Aorta (tissue), 5 donors: ENCODE results near the gene XPNPEP3. TPM values are rescaled to one million over a fixed set of nuclear protein-coding genes. Genes with fewer than 3 reads are reported as not detected.

Experiments
- ATAC-seq: fragments of 200-7000 bp; cut with Tn5 transposase; one replicate; pipeline ENCODE4 v1.9.1; 2022; ENCODE audit warnings: moderate library complexity; ENCODE audit not compliant: low FRiP score
- DNase-seq, 2 donors: peaks; one replicate each; pipeline ENCODE4 v3.0.0-alpha.2; 2020
- H3K27ac ChIP-seq, 2 donors: one replicate each; pipeline ENCODE4 v1.5.1; 2013; ENCODE audit warnings: low read length in 2 of 2, mild to moderate bottlenecking in 2 of 2, moderate library complexity in 2 of 2, control low read depth in 1 of 2, inconsistent platforms in 1 of 2, low read depth in 1 of 2
- H3K27me3 ChIP-seq, 2 donors: one replicate each; pipeline ENCODE4 v1.6.1; 2013; ENCODE audit warnings: control low read depth in 1 of 2, low read length in 1 of 2, mild to moderate bottlenecking in 1 of 2, moderate library complexity in 1 of 2; ENCODE audit not compliant: insufficient read depth in 2 of 2, control insufficient read depth in 1 of 2
- H3K36me3 ChIP-seq, 2 donors: one replicate each; pipeline ENCODE4 v1.6.1; 2013; ENCODE audit warnings: control low read depth in 1 of 2, low read length in 1 of 2, mild to moderate bottlenecking in 1 of 2; ENCODE audit not compliant: insufficient read depth in 2 of 2, control insufficient read depth in 1 of 2
- H3K4me1 ChIP-seq, 2 donors: one replicate each; pipeline ENCODE4 v1.6.1; 2013; ENCODE audit warnings: low read length in 2 of 2, control low read depth in 1 of 2, mild to moderate bottlenecking in 1 of 2, moderate library complexity in 1 of 2; ENCODE audit not compliant: insufficient read depth in 2 of 2, control insufficient read depth in 1 of 2
- H3K4me3 ChIP-seq, 2 donors: one replicate each; pipeline ENCODE4 v1.5.1; 2013; ENCODE audit warnings: low read length in 2 of 2, control low read depth in 1 of 2, mild to moderate bottlenecking in 1 of 2
- H3K9me3 ChIP-seq: one replicate; pipeline ENCODE4 v1.6.1; 2013; ENCODE audit warnings: mild to moderate bottlenecking, low read length; ENCODE audit not compliant: control insufficient read depth
- WGBS, 2 donors: extraction: QIAGEN DNeasy Blood & Tissue Kit; methylation state at CpG; one replicate each; pipeline ENCODE4 v1.1.7; 2013; 5-methylcytosine and 5-hydroxymethylcytosine counted together
- intact Hi-C, 2 donors: fragments of 100-400 bp; cut with DNase I; formaldehyde crosslinking; loops; one replicate each; pipeline versions ENCODE4 v1.14.2 to v1.15.0; 2022
- microRNA-seq, 2 donors: library from miRNA; unstranded; fragments of <30 nt; microRNA quantifications; one replicate each; pipeline ENCODE4 v1.2.0, GENCODE V29; 2020
- polyA plus RNA-seq, 2 donors: library from polyadenylated mRNA; stranded (reverse); fragments of 200-250 nt; gene quantifications; one replicate each; pipeline ENCODE4 v1.2.3, GENCODE V29; 2013
- total RNA-seq, 2 donors: library from RNA; stranded (reverse); fragmentation: NEBNext Ultra II Directional; extraction: Animal tissue kit (Norgen Biotek cat#: 25700); gene quantifications; one replicate each; pipeline ENCODE4 v1.2.1, GENCODE V29; 2021
- donor health status: healthy with polysubstance abuse.
- donor health status: Bipolar disorder and iron deficiency.
- donor health status: DM: no; HTN: no; CAD: no.
- donor health status: DM: no; HTN: no; CAD: no.
- donor health status: DM: yes; HTN: yes; CAD: no.

Gene XPNPEP3
- total and polyA plus RNA-seq, 4 donors = 0.38 to 14.9 (median 7.1) TPM

DNA sequence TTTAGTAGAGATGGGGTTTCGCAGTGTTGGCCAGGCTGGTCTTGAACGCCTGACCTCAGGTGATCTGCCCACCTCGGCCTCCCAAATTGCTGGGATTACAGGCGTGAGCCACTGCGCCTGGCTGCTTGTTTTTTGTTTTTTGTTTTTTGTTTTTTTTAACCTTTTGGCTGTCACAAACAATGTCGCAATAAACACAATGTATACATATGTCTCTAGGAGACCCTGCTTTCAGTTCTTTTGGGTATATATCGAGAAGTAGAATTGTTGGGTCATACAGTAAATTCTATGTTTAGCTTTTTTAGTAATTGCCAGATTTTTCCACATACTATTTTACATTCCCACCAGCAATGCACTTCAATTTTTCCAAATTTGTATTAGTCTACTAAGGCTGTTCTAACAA lies 122.2 kb downstream of the XPNPEP3 start:
- Histone ChIP-seq H3K9me3 (no peaks in the 10 kb centered on the region), H3K4me1 (no peaks in the 10 kb centered on the region), H3K27ac (no peak overlapping the region), H3K4me3 (no peak overlapping the region), H3K36me3 (no peaks in the 10 kb centered on the region), H3K27me3 (no peaks in the 10 kb centered on the region)
- no peak for ATAC-seq
- DNase-seq = peak; percentile 9 to 33
- WGBS, 2 donors = 92 to 94% methylated on average over 7 of the region's 7 CpGs
- intact Hi-C loops = no loop called here

DNA sequence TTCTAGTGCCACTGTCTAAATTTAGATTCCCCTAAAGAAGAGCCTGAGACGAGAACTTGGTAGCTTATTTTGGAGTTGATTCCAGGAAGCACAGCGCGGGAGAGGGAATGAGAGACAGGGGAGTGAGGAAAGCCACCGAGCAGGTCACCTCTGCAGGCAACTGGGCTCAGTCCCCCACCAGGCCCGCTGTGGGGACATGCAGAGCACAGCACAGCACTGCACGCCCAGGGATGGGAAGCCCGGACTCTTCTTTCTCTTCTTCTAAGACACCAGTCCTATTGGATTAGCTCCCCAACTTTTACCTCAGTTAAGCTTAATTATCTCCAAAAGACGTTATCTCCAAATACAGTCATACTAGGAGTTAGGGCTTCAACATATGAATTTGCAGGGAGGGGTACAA lies 122.9 kb downstream of the XPNPEP3 start:
- 65 to 69% methylated on average over 8 of the region's 8 CpGs for WGBS, 2 donors
- peak in 1 of 2 donors; percentile 30 for DNase-seq
- Histone ChIP-seq H3K36me3 (no peaks in the 10 kb centered on the region), H3K4me1 (no peaks in the 10 kb centered on the region), H3K4me3 (no peak overlapping the region), H3K9me3 (no peaks in the 10 kb centered on the region), H3K27ac (no peak overlapping the region), H3K27me3 (no peaks in the 10 kb centered on the region)
- intact Hi-C loops = no loop called here
- no peak for ATAC-seq

Small RNA genes lying within 50 kb of the gene (microRNA-seq; reads per million reads assigned to microRNA genes)
- 0 to 0.99 reads per million in 2 donors for gene MIR4766

Other genes starting within 250 kb of the XPNPEP3 start
- gene MRTFA, start 220.4 kb upstream of the XPNPEP3 start, total RNA-seq = 10 to 100 TPM; 73.6 to 77.4 TPM
- gene MRTFA, start 220.4 kb upstream of the XPNPEP3 start, polyA plus RNA-seq = 10 to 100 TPM; 12.9 to 30.2 TPM
- 1 to 10 TPM in 1 of 2 donors, not detected in 1; 1.6 TPM for gene MCHR1, start 177.7 kb upstream of the XPNPEP3 start, total RNA-seq
- not detected for gene MCHR1, start 177.7 kb upstream of the XPNPEP3 start, polyA plus RNA-seq
- 10 to 100 TPM; 12.6 to 14.2 TPM for gene SLC25A17, start 37.8 kb upstream of the XPNPEP3 start, total RNA-seq
- 10 to 100 TPM in 1 of 2 donors, 1 to 10 TPM in 1; 6.0 to 15.2 TPM for gene SLC25A17, start 37.8 kb upstream of the XPNPEP3 start, polyA plus RNA-seq
- 100 to 1,000 TPM; 172 to 182 TPM for gene ST13, start 509 bp upstream of the XPNPEP3 start, total RNA-seq
- gene ST13, start 509 bp upstream of the XPNPEP3 start, polyA plus RNA-seq = 100 to 1,000 TPM; 117 to 177 TPM
- not detected for gene DNAJB7, start 5.0 kb downstream of the XPNPEP3 start, total RNA-seq
- not detected for gene DNAJB7, start 5.0 kb downstream of the XPNPEP3 start, polyA plus RNA-seq
- gene RBX1, start 94.2 kb downstream of the XPNPEP3 start, total RNA-seq = 10 to 100 TPM; 36.2 to 40.8 TPM
- 100 to 1,000 TPM in 1 of 2 donors, 10 to 100 TPM in 1; 59.5 to 102 TPM for gene RBX1, start 94.2 kb downstream of the XPNPEP3 start, polyA plus RNA-seq
- 10 to 100 TPM; 55.6 to 89.5 TPM for gene EP300, start 235.4 kb downstream of the XPNPEP3 start, total RNA-seq
- gene EP300, start 235.4 kb downstream of the XPNPEP3 start, polyA plus RNA-seq = 10 to 100 TPM in 1 of 2 donors, 1 to 10 TPM in 1; 4.9 to 18.0 TPM